Nucleus accumbens (tissue), 56 donors: Measurements from ENCODE around the gene PCGF1.
A peak's percentile ranks its signal among the peaks of the same experiment; 100 is the strongest.

Source experiments
- DNase-seq, 56 donors: peaks; one replicate each; lab custom pipeline; 2025; lab: John Stamatoyannopoulos, UW

The PCGF1 gene

GRCh38 chr2:74507145-74507925 is at the start of gene PCGF1:
PCGF1 (minus strand) TSS chr2:74507695; CDS start chr2:74507668, 27 bp downstream.
- peak; percentile 68 to 99 (median 95) for DNase-seq

- DNase-seq: no peak
Measured at GRCh38 chr2:74556831-74557370, 49.4 kb upstream of the PCGF1 start.

- no peak for DNase-seq
Measured at GRCh38 chr2:74556159-74556558, 48.7 kb upstream of the PCGF1 start.

- DNase-seq: peak in 2 of 56 donors; percentile 17 to 29
Measured at GRCh38 chr2:74555610-74556103, 48.2 kb upstream of the PCGF1 start.

- peak in 1 of 56 donors; percentile 45 for DNase-seq
Measured at GRCh38 chr2:74554820-74555531, 47.5 kb upstream of the PCGF1 start.

- DNase-seq: peak in 51 of 56 donors; percentile 16 to 83 (median 55)
Measured at GRCh38 chr2:74553892-74554819, 46.7 kb upstream of the PCGF1 start, which contains the start of the genes DOK1 and LOXL3. DOK1 (plus strand) TSS chr2:74554720; CDS start chr2:74554755, 35 bp downstream. LOXL3 (minus strand) TSS chr2:74553942; CDS start chr2:74552634, 1,308 bp downstream.

- DNase-seq: peak in 6 of 56 donors; percentile 16 to 32 (median 24)
Measured at GRCh38 chr2:74552914-74553811, 45.7 kb upstream of the PCGF1 start.

- DNase-seq: no peak
Measured at GRCh38 chr2:74551942-74552913, 44.7 kb upstream of the PCGF1 start.

GRCh38 chr2:74551530-74551929 is 44.0 kb upstream of the PCGF1 start:
- no peak for DNase-seq

GRCh38 chr2:74550231-74550630 is 42.7 kb upstream of the PCGF1 start:
- no peak for DNase-seq

- DNase-seq: peak in 1 of 56 donors; percentile 43
Measured at GRCh38 chr2:74548900-74549826, 41.7 kb upstream of the PCGF1 start.

GRCh38 chr2:74548285-74548899 is 40.9 kb upstream of the PCGF1 start:
- no peak for DNase-seq

- no peak for DNase-seq
Measured at GRCh38 chr2:74546004-74546403, 38.5 kb upstream of the PCGF1 start.

GRCh38 chr2:74544634-74545033 is 37.1 kb upstream of the PCGF1 start:
- no peak for DNase-seq

- no peak for DNase-seq
Measured at GRCh38 chr2:74542978-74543377, 35.5 kb upstream of the PCGF1 start.

GRCh38 chr2:74540291-74540690 is 32.8 kb upstream of the PCGF1 start:
- DNase-seq: no peak
